ENCODE data around the gene CRTC2. TPM values are rescaled to one million over a fixed set of nuclear protein-coding genes. Genes with fewer than 3 reads are reported as not detected.
"Not testable (repeated sequence)": the region's sequence is repeated elsewhere in the genome, so short reads cannot be mapped to it uniquely, and the experiment has no call there.

CRTC2 gene
- total RNA-seq, 2 donors from 2014 or later: 107 to 121 TPM

GRCh38 chr1:153907134-153907533, 51.3 kb downstream of the CRTC2 start:
- peaks cover 4 to 17% of the 10 kb centered on the region in 2 donors for H3K36me3 Mint-ChIP-seq (ENCODE audit: insufficient read depth in 2 of 2)
- ATAC-seq (replicated peaks in 1 of 2) (no peak), DNase-seq (no peak)
- H3K27me3 Mint-ChIP-seq (ENCODE audit: low read depth): no peaks in the 10 kb centered on the region
- no peak overlapping the region for H3K4me3 Mint-ChIP-seq
- peaks cover 35% of the 10 kb centered on the region for H3K4me1 Mint-ChIP-seq (ENCODE audit: low read depth)
- peaks cover 0 to 2% of the 10 kb centered on the region in 2 donors for H3K9me3 Mint-ChIP-seq
- peak overlapping the region; percentile 79 for H3K27ac Mint-ChIP-seq

- peaks cover 2 to 15% of the 10 kb centered on the region in 2 donors for H3K36me3 Mint-ChIP-seq (ENCODE audit: insufficient read depth in 2 of 2)
- no peaks in the 10 kb centered on the region for H3K27me3 Mint-ChIP-seq (ENCODE audit: low read depth)
- ATAC-seq (replicated peaks in 1 of 2) (no peak), DNase-seq (no peak)
- H3K9me3 Mint-ChIP-seq: no peaks in the 10 kb centered on the region
- no peak overlapping the region for H3K4me3 Mint-ChIP-seq
- peak overlapping the region; percentile 71 for H3K27ac Mint-ChIP-seq
- peaks cover 28% of the 10 kb centered on the region for H3K4me1 Mint-ChIP-seq (ENCODE audit: low read depth)
These were observed 52.0 kb downstream of the CRTC2 start for GRCh38 chr1:153906396-153906795.

- not testable (repeated sequence) for H3K27me3 Mint-ChIP-seq (ENCODE audit: low read depth); DNase-seq; H3K4me3 Mint-ChIP-seq; H3K9me3 Mint-ChIP-seq
- H3K4me1 Mint-ChIP-seq (ENCODE audit: low read depth): peaks cover 25% of the 10 kb centered on the region
- peaks cover 0 to 12% of the 10 kb centered on the region in 2 donors for H3K36me3 Mint-ChIP-seq (ENCODE audit: insufficient read depth in 2 of 2)
- ATAC-seq (replicated peaks in 1 of 2): peak in 1 of 2 donors; percentile 38
- peak overlapping the region; percentile 60 for H3K27ac Mint-ChIP-seq
These were observed 52.5 kb downstream of the CRTC2 start for GRCh38 chr1:153905908-153906307.

- peaks cover 0 to 12% of the 10 kb centered on the region in 2 donors for H3K36me3 Mint-ChIP-seq (ENCODE audit: insufficient read depth in 2 of 2)
- no peak overlapping the region for H3K4me3 Mint-ChIP-seq
- H3K27me3 Mint-ChIP-seq (ENCODE audit: low read depth): no peaks in the 10 kb centered on the region
- no peaks in the 10 kb centered on the region for H3K9me3 Mint-ChIP-seq
- H3K4me1 Mint-ChIP-seq (ENCODE audit: low read depth): peaks cover 27% of the 10 kb centered on the region
- DNase-seq: no peak
- ATAC-seq (replicated peaks in 1 of 2): no peak
- H3K27ac Mint-ChIP-seq: peak overlapping the region; percentile 70
These were observed 54.5 kb downstream of the CRTC2 start for GRCh38 chr1:153903841-153904455.

GRCh38 chr1:153899509-153899908, 58.9 kb downstream of the CRTC2 start:
- Mint-ChIP-seq H3K36me3 (ENCODE audit: insufficient read depth in 2 of 2) (peaks cover 0 to 14% of the 10 kb centered on the region in 2 donors), H3K4me1 (ENCODE audit: low read depth) (peaks cover 11% of the 10 kb centered on the region), H3K4me3 (no peak overlapping the region), H3K9me3 (no peaks in the 10 kb centered on the region), H3K27ac (no peak overlapping the region), H3K27me3 (ENCODE audit: low read depth) (no peaks in the 10 kb centered on the region)
- no peak for DNase-seq
- no peak for ATAC-seq (replicated peaks in 1 of 2)

Other genes with a start within 250 kb of the CRTC2 start
- 10 to 100 TPM; 62.6 to 70.8 TPM for gene INTS3, start 230.6 kb downstream of the CRTC2 start, total RNA-seq
- gene SLC27A3, start 183.2 kb downstream of the CRTC2 start, total RNA-seq: 1 to 10 TPM; 5.6 to 8.3 TPM
- gene GATAD2B, start 35.6 kb downstream of the CRTC2 start, total RNA-seq: 100 to 1,000 TPM in 1 of 2 donors, 10 to 100 TPM in 1; 87.4 to 106 TPM
- gene DENND4B, start 11.9 kb downstream of the CRTC2 start, total RNA-seq: 100 to 1,000 TPM; 105 to 108 TPM
- gene SLC39A1, start 4.9 kb upstream of the CRTC2 start, total RNA-seq: 10 to 100 TPM; 86.5 to 90.7 TPM
- gene CREB3L4, start 9.3 kb upstream of the CRTC2 start, total RNA-seq: 10 to 100 TPM; 13.7 to 13.9 TPM
- 100 to 1,000 TPM; 130 to 133 TPM for gene JTB, start 19.1 kb upstream of the CRTC2 start, total RNA-seq
- 10 to 100 TPM; 33.9 to 62.7 TPM for gene RAB13, start 27.7 kb upstream of the CRTC2 start, total RNA-seq
- 1,000 to 10,000 TPM; 1,821 to 1,822 TPM for gene RPS27, start 32.1 kb upstream of the CRTC2 start, total RNA-seq
- under 1 TPM; 0.07 to 0.14 TPM for gene NUP210L, start 196.5 kb upstream of the CRTC2 start, total RNA-seq
- 100 to 1,000 TPM; 456 to 468 TPM for gene TPM3, start 233.5 kb upstream of the CRTC2 start, total RNA-seq
- gene CFAP141, start 247.7 kb upstream of the CRTC2 start, total RNA-seq: not detected

Measured in activated T-cell treated with anti-CD3 and anti-CD28 coated beads, Interleukin-2, amount 50 U/mL, for 72 hours (primary cell).